Cardiac muscle cell (in vitro differentiated cells and primary cell): Measurements from ENCODE around the gene SEMA4D. TPM values are rescaled to one million over a fixed set of nuclear protein-coding genes. Genes with fewer than 3 reads are reported as not detected.

Experiments used
- DNase-seq, 2 donors: peaks; one replicate each; pipeline versions ENCODE4 v3.0.0 to v3.0.0-alpha.2; 2010 to 2017; ENCODE audit warnings: low read depth in 1 of 2, low spot score in 1 of 2
- H3K27ac ChIP-seq: fragments of 200-600 bp; sonication (generic); 2 replicates; pipeline ENCODE4 v1.5.1; 2016
- H3K27me3 ChIP-seq: fragments of 200-600 bp; sonication (generic); 2 replicates; pipeline ENCODE4 v1.6.0; 2016; ENCODE audit warnings: control low read depth
- H3K36me3 ChIP-seq: fragments of 200-600 bp; sonication (generic); 2 replicates; pipeline ENCODE4 v1.5.1; 2016; ENCODE audit warnings: control low read depth
- H3K4me1 ChIP-seq: fragments of 200-600 bp; sonication (generic); 2 replicates; pipeline ENCODE4 v1.8.1; 2017; ENCODE audit warnings: low read depth, mild to moderate bottlenecking, mixed run types
- H3K4me3 ChIP-seq: fragments of 200-600 bp; sonication (generic); 2 replicates; pipeline ENCODE4 v1.5.1; 2016; ENCODE audit warnings: mild to moderate bottlenecking
- H3K9me3 ChIP-seq: fragments of 200-600 bp; sonication (generic); 2 replicates; pipeline ENCODE4 v1.5.1; 2017; ENCODE audit warnings: low read depth, mild to moderate bottlenecking, control low read depth
- polyA plus RNA-seq: library from polyadenylated mRNA; unstranded; fragments of >200 nt; fragmentation: Nextera tagmentation; extraction: Ambion mirVana; gene quantifications from 2 replicates; pipeline ENCODE4 v1.2.1, GENCODE V29; 2016
- total RNA-seq: library from RNA; depleted of rRNA; stranded (reverse); fragments of >200 nt; gene quantifications from 2 replicates; pipeline ENCODE4 v1.2.3, GENCODE V29; 2016
- TF ChIP-seq, protein P1 (sequence below): IDR thresholded peaks from 2 replicates; pipeline ENCODE4 v1.5.1; 2012; ENCODE audit warnings: low read depth, mild to moderate bottlenecking, low read length

The SEMA4D gene
- total and polyA plus RNA-seq, 2 experiments from 2014 or later: 16.5 to 34.2 TPM

DNA sequence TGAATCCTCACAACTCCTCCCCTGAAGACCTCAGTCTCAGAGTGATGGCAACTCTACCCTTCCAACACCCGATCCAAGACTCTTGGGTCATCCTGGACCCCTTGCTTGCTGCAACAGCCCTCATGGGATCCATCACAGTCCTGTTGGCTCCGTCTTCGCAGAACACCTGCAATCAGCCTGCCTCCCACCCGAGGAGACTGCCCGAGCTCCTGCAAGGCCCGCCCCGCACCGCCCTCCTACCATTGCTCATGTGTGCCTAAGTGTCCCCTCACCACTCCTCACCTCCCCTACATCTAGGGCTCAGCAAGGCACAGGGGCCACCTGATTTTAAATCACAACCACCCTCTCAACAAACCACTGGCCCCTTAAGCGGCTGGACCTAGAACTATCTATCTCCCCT is 5.3 kb downstream of the SEMA4D start:
- Histone ChIP-seq H3K9me3 (no peaks in the 10 kb centered on the region), H3K4me3 (no peak overlapping the region), H3K36me3 (no peaks in the 10 kb centered on the region), H3K27ac (no peak overlapping the region), H3K4me1 (peaks cover 9% of the 10 kb centered on the region), H3K27me3 (no peaks in the 10 kb centered on the region)
- DNase-seq: no peak
- TF ChIP-seq, protein P1, sequence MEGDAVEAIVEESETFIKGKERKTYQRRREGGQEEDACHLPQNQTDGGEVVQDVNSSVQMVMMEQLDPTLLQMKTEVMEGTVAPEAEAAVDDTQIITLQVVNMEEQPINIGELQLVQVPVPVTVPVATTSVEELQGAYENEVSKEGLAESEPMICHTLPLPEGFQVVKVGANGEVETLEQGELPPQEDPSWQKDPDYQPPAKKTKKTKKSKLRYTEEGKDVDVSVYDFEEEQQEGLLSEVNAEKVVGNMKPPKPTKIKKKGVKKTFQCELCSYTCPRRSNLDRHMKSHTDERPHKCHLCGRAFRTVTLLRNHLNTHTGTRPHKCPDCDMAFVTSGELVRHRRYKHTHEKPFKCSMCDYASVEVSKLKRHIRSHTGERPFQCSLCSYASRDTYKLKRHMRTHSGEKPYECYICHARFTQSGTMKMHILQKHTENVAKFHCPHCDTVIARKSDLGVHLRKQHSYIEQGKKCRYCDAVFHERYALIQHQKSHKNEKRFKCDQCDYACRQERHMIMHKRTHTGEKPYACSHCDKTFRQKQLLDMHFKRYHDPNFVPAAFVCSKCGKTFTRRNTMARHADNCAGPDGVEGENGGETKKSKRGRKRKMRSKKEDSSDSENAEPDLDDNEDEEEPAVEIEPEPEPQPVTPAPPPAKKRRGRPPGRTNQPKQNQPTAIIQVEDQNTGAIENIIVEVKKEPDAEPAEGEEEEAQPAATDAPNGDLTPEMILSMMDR: no peak

DNA sequence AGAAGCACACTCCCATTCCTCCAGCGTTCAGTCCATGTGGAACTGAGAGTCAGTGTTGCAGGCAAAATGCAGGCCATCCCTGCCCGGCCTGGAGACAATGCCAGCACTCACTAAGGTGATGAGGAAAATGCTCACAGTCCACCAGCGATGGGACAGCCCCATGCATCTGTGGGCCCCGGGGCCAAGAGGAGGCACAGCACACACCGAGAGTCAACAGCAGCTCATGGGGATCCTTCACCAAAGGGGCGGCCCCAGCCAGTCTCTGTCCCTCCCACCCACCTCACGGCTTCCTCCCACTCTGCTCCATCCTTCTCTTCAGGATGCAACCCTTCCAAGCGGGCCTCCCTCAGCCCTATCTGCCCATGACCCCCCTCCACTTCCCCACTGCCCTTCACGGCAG is 6.2 kb downstream of the SEMA4D start:
- TF ChIP-seq, protein P1: no peak

DNA sequence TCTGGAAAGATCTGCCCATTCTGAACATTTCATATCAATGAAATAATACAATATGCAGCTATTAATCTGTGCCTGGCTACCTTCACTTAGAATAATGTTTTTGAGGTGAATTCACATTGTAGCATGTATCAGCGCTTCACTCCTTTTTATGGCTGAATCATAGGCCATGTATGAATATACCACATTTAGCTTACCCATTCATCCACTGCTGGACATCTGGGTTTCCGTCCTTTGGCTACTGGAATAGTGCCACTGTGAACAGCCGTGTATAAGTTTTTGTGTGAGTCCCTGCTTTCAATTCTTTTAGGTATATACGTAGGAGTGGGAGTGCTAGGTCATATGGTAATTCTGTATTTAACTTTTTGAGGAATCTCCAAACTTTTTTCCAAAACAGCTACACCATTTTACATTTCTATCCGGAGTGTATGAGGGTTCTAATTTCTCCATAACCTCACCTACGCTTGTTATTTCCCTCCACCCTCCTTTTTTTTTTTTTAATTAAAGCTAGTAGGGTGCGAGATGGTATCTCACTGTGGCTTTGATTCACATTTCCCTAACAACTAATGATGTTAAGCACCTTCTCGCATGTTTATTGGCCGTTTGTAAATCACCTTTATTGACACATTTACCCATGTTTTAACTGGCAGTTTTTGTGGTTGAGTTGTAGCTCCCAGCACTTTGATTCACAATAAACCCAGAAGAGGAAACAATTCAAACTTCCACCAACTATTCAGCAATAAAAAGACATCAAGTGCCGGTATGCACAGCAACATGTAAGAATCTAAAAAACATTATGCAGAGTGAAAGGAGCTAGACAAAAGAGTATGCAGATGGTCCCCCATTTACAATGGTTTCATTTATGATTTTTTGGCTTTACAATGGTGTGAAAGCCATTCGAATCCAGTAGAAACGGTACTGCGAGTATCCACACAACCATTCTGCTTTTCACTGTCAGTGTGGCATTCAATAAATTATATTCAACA is 8.1 kb downstream of the SEMA4D start:
- H3K36me3 ChIP-seq: no peaks in the 10 kb centered on the region
- no peaks in the 10 kb centered on the region for H3K4me1 ChIP-seq
- no peak overlapping the region for H3K4me3 ChIP-seq
- TF ChIP-seq, protein P1: no peak
- no peak for DNase-seq
- H3K9me3 ChIP-seq: no peaks in the 10 kb centered on the region
- H3K27ac ChIP-seq: no peak overlapping the region
- no peaks in the 10 kb centered on the region for H3K27me3 ChIP-seq

More for the DNA sequence above, 6.2 kb downstream of the SEMA4D start:
- Histone ChIP-seq H3K4me3 (no peak overlapping the region), H3K27ac (no peak overlapping the region), H3K36me3 (no peaks in the 10 kb centered on the region), H3K9me3 (no peaks in the 10 kb centered on the region), H3K27me3 (no peaks in the 10 kb centered on the region), H3K4me1 (peaks cover 4% of the 10 kb centered on the region)
- no peak for DNase-seq

DNA sequence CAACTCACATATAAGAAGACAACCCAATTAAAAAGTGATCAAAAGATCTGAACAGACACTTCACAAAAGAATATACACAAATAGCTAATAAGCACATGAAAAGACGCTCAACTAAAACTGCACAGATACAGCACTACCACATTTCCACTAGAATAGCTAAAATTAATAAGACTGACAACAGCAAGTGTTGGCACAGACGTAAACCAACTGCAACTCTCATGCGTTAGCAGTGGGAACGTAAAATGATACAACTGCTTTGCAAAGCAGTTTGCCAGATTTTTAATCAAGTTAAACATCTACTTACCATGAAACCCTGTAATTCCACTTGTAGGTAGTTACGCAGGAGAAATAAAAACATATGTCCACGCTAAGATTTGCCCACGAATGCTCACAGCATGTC is 9.0 kb downstream of the SEMA4D start:
- H3K27ac ChIP-seq: no peak overlapping the region
- H3K4me1 ChIP-seq: no peaks in the 10 kb centered on the region
- no peaks in the 10 kb centered on the region for H3K36me3 ChIP-seq
- TF ChIP-seq, protein P1: no peak
- H3K9me3 ChIP-seq: no peaks in the 10 kb centered on the region
- H3K4me3 ChIP-seq: no peak overlapping the region
- H3K27me3 ChIP-seq: no peaks in the 10 kb centered on the region
- DNase-seq: no peak

DNA sequence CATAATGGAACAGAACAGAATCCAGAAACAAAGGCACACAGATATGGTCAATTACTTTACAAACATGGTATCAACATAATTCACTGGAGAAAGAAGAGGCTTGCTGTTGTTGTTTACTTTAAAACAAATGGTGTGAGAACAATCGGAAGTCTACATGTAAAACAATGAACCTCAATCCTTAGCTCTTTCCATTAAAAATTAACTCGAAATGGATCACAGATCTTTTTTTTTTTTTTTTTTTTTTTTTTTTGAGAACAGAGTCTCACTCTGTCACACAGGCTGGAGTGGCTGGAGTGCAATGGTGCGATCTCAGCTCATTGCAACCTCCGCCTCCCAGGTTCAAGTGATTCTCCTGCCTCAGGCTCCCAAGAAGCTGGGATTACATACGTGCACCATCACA is 9.8 kb downstream of the SEMA4D start:
- Histone ChIP-seq H3K9me3 (no peaks in the 10 kb centered on the region), H3K4me3 (no peak overlapping the region), H3K27me3 (no peaks in the 10 kb centered on the region), H3K4me1 (peaks cover 2% of the 10 kb centered on the region), H3K27ac (no peak overlapping the region), H3K36me3 (no peaks in the 10 kb centered on the region)
- TF ChIP-seq, protein P1: no peak
- DNase-seq: no peak
